Upper lobe of left lung (tissue), 4 donors: ENCODE data around the gene CCER1.

Experiments
- CTCF ChIP-seq, 6 experiments: fragments of 450-650 bp in 4 of 6; fragments of 200-600 bp in 2 of 6; sonication (generic) in 2 of 6; IDR thresholded peaks; one replicate each; pipeline ENCODE4 v1.5.1; 2016 to 2019; ENCODE audit warnings: antibody characterized with exemption in 6 of 6
- EP300 ChIP-seq, 4 donors: sonication (generic); formaldehyde crosslinking; IDR thresholded peaks; one replicate each; pipeline ENCODE4 v1.5.1; 2017; ENCODE audit warnings: antibody characterized with exemption in 4 of 4, control low read depth in 2 of 4
- POLR2A ChIP-seq, 4 donors: fragments of 450-650 bp; IDR thresholded peaks; one replicate each; pipeline ENCODE4 v1.5.1; 2016 to 2017; ENCODE audit warnings: antibody characterized with exemption in 4 of 4, mild to moderate bottlenecking in 2 of 4
- POLR2AphosphoS5 ChIP-seq, 2 donors: sonication (generic); formaldehyde crosslinking; IDR thresholded peaks; one replicate each; pipeline ENCODE4 v1.5.1; 2017; ENCODE audit warnings: antibody characterized with exemption in 2 of 2

GRCh38 chr12:90943255-90943654, 11.7 kb downstream of the CCER1 start:
- TF ChIP-seq CTCF (IDR thresholded peaks at IDR 0.05) (no peak), POLR2A (IDR thresholded peaks at IDR 0.05) (no peak), POLR2AphosphoS5 (IDR thresholded peaks at IDR 0.05) (no peak), EP300 (IDR thresholded peaks at IDR 0.05) (no peak)
